IMR-90 (cell line): Measurements from ENCODE around the gene GOT2.
A peak's percentile ranks its signal among the peaks of the same experiment; 100 is the strongest.

Experiments
- BHLHE40 ChIP-seq: fragments of 150-350 bp; IDR thresholded peaks from 2 replicates; pipeline ENCODE4 v1.6.1; 2016; ENCODE audit warnings: mild to moderate bottlenecking, low read depth, low read length
- CHD1 ChIP-seq: IDR thresholded peaks from 2 replicates; pipeline ENCODE4 v1.6.1; 2012; ENCODE audit warnings: low read depth, low read length, improper control_type of control experiment
- FOS ChIP-seq: fragments of 150-350 bp; IDR thresholded peaks from 2 replicates; pipeline ENCODE4 v1.6.1; 2016; ENCODE audit warnings: low read depth, low read length
- MAFK ChIP-seq: IDR thresholded peaks from 2 replicates; pipeline ENCODE4 v1.6.1; 2012; ENCODE audit warnings: low read depth, low read length, improper control_type of control experiment
- POLR2A ChIP-seq: IDR thresholded peaks from 2 replicates; pipeline ENCODE4 v1.6.1; 2012; ENCODE audit warnings: mild to moderate bottlenecking, low read depth, low read length
- RAD21 ChIP-seq: IDR thresholded peaks from 2 replicates; pipeline ENCODE4 v1.6.1; 2012; ENCODE audit warnings: low read length, improper control_type of control experiment
- RCOR1 ChIP-seq: IDR thresholded peaks from 2 replicates; pipeline ENCODE4 v1.6.1; 2012; ENCODE audit warnings: mild to moderate bottlenecking, low read length, improper control_type of control experiment; ENCODE audit not compliant: insufficient replicate concordance
- TF ChIP-seq, protein P1 (sequence below): conservative IDR thresholded peaks from 2 replicates; pipeline ENCODE4 v1.5.1; 2012; ENCODE audit warnings: mild to moderate bottlenecking, low read depth, low read length, improper control_type of control experiment
- TF ChIP-seq, protein P2 (sequence below): fragments of 150-350 bp; IDR thresholded peaks from 2 replicates; pipeline ENCODE4 v1.6.1; 2016; ENCODE audit warnings: low read depth, mild to moderate bottlenecking, low read length, moderate library complexity, borderline replicate concordance

DNA sequence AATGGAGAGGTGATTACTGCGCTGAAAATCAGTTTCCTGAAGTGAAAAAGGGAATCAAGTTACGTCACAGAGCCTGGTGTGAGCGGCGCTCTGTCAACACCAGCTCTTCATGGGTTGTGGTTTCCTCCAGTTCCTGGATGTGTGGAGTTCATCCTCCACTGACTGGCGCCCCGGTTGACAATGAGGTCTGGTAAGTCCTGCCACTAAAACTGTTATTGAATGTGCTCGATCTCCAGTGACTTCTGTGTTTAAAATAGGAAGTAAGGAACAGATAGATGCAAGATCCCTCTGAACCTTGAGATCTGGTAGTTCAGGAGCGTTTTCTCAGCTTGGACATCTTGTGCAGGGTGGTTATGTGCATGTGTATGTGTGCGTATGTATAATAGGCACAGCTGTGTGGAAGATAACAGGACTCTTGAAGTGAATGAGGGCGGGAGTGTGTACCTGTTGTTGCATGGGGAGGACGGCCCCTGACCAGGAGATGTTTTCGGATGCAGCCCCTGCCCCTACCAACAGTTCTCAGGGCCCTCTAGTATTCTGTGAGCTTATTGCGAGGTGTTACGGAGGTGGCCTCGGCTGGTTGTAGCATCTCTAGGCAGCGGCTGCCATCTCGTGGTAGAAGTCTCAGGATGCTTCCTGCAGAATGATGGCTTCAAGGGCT lies 22.0 kb upstream of the GOT2 start:
- TF ChIP-seq, protein P1, sequence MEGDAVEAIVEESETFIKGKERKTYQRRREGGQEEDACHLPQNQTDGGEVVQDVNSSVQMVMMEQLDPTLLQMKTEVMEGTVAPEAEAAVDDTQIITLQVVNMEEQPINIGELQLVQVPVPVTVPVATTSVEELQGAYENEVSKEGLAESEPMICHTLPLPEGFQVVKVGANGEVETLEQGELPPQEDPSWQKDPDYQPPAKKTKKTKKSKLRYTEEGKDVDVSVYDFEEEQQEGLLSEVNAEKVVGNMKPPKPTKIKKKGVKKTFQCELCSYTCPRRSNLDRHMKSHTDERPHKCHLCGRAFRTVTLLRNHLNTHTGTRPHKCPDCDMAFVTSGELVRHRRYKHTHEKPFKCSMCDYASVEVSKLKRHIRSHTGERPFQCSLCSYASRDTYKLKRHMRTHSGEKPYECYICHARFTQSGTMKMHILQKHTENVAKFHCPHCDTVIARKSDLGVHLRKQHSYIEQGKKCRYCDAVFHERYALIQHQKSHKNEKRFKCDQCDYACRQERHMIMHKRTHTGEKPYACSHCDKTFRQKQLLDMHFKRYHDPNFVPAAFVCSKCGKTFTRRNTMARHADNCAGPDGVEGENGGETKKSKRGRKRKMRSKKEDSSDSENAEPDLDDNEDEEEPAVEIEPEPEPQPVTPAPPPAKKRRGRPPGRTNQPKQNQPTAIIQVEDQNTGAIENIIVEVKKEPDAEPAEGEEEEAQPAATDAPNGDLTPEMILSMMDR = peak; percentile 64
- TF ChIP-seq POLR2A (no peak), RCOR1 (no peak), MAFK (no peak), RAD21 (peak; percentile 83), FOS (no peak), CHD1 (no peak), BHLHE40 (no peak)
- TF ChIP-seq, protein P2, sequence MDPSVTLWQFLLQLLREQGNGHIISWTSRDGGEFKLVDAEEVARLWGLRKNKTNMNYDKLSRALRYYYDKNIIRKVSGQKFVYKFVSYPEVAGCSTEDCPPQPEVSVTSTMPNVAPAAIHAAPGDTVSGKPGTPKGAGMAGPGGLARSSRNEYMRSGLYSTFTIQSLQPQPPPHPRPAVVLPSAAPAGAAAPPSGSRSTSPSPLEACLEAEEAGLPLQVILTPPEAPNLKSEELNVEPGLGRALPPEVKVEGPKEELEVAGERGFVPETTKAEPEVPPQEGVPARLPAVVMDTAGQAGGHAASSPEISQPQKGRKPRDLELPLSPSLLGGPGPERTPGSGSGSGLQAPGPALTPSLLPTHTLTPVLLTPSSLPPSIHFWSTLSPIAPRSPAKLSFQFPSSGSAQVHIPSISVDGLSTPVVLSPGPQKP = no peak
